ENCODE measurements around the gene AGO3. TPM values are rescaled to one million over a fixed set of nuclear protein-coding genes. Genes with fewer than 3 reads are reported as not detected.

Gene AGO3
- total RNA-seq, 1 donor from 2014 or later = 6.8 TPM

Other genes with a start within 250 kb of the AGO3 start
- gene C1orf216, start 212.2 kb upstream of the AGO3 start, total RNA-seq = 12.6 and 22.0 TPM in 2 replicates
- 7.1 and 16.3 TPM in 2 replicates for gene CLSPN, start 161.1 kb upstream of the AGO3 start, total RNA-seq
- 28.0 and 42.9 TPM in 2 replicates for gene AGO4, start 123.1 kb upstream of the AGO3 start, total RNA-seq
- 9.2 and 12.5 TPM in 2 replicates for gene AGO1, start 47.9 kb upstream of the AGO3 start, total RNA-seq
- gene TEKT2, start 153.0 kb downstream of the AGO3 start, total RNA-seq = 0.25 and 0.26 TPM in 2 replicates
- gene ADPRS, start 157.8 kb downstream of the AGO3 start, total RNA-seq = 26.7 and 36.2 TPM in 2 replicates
- 1.0 and 2.3 TPM in 2 replicates for gene COL8A2, start 194.1 kb downstream of the AGO3 start, total RNA-seq
- 72.7 and 76.4 TPM in 2 replicates for gene TRAPPC3, start 218.4 kb downstream of the AGO3 start, total RNA-seq
- 41.0 and 51.6 TPM in 2 replicates for gene MAP7D1, start 225.1 kb downstream of the AGO3 start, total RNA-seq